Liver (tissue), 9 donors: Measurements from ENCODE around the gene SPEG. TPM values are rescaled to one million over a fixed set of nuclear protein-coding genes. Genes with fewer than 3 reads are reported as not detected.

Source experiments
- DNase-seq: peaks from one replicate; pipeline ENCODE4 v3.0.0-alpha.2; 2017; ENCODE audit warnings: low spot score
- H3K27ac ChIP-seq, 2 donors: one replicate each; pipeline ENCODE4 v1.7.0; 2013; ENCODE audit warnings: inconsistent platforms in 2 of 2, low read length in 2 of 2, control low read depth in 1 of 2, low read depth in 1 of 2, mild to moderate bottlenecking in 1 of 2
- H3K27me3 ChIP-seq, 4 donors: one replicate each; pipeline versions ENCODE4 v1.6.1 to v1.7.0; 2013; ENCODE audit warnings: low read length in 3 of 4, inconsistent platforms in 1 of 4, mild to moderate bottlenecking in 1 of 4, moderate library complexity in 1 of 4; ENCODE audit not compliant: control insufficient read depth in 4 of 4, insufficient read depth in 4 of 4
- H3K36me3 ChIP-seq, 4 donors: one replicate each; pipeline versions ENCODE4 v1.6.1 to v1.7.0; 2013; ENCODE audit warnings: low read length in 3 of 4, mild to moderate bottlenecking in 3 of 4, low read depth in 1 of 4, moderate library complexity in 1 of 4; ENCODE audit not compliant: control insufficient read depth in 4 of 4, insufficient read depth in 3 of 4
- H3K4me1 ChIP-seq, 4 donors: one replicate each; pipeline versions ENCODE4 v1.6.1 to v1.7.0; 2013; ENCODE audit warnings: low read length in 3 of 4, mild to moderate bottlenecking in 3 of 4, moderate library complexity in 1 of 4; ENCODE audit not compliant: control insufficient read depth in 4 of 4, insufficient read depth in 4 of 4
- H3K4me3 ChIP-seq, 3 donors: one replicate each; pipeline versions ENCODE4 v1.6.1 to v1.7.0; 2013; ENCODE audit warnings: low read length in 3 of 3, control low read depth in 1 of 3, low read depth in 1 of 3, mild to moderate bottlenecking in 1 of 3
- H3K9ac ChIP-seq, 2 donors: one replicate each; pipeline ENCODE4 v1.7.0; 2013; ENCODE audit warnings: low read length in 2 of 2, mild to moderate bottlenecking in 2 of 2, moderate library complexity in 2 of 2, control low read depth in 1 of 2, low read depth in 1 of 2
- H3K9me3 ChIP-seq, 4 donors: one replicate each; pipeline versions ENCODE4 v1.6.1 to v1.7.0; 2013; ENCODE audit warnings: low read length in 3 of 4; ENCODE audit not compliant: control insufficient read depth in 4 of 4
- EGR1 ChIP-seq, 2 donors: IDR thresholded peaks; 2 replicates each; pipeline ENCODE4 v1.6.1; 2016 to 2018; ENCODE audit warnings: antibody characterized with exemption in 2 of 2, low read depth in 2 of 2
- FOXA1 ChIP-seq: IDR thresholded peaks from 2 replicates; pipeline ENCODE4 v1.6.1; 2016; ENCODE audit warnings: antibody characterized with exemption
- FOXA2 ChIP-seq: IDR thresholded peaks from 2 replicates; pipeline ENCODE4 v1.6.1; 2016; ENCODE audit warnings: antibody characterized with exemption
- GABPA ChIP-seq, 2 donors: IDR thresholded peaks in 1 of 2; conservative IDR thresholded peaks in 1 of 2; 2 replicates each; pipeline ENCODE4 v1.6.1; 2016; ENCODE audit warnings: antibody characterized with exemption in 2 of 2, mild to moderate bottlenecking in 1 of 2, moderate library complexity in 1 of 2
- HNF4A ChIP-seq, 2 donors: conservative IDR thresholded peaks; 2 replicates each; pipeline ENCODE4 v1.6.1; 2016; ENCODE audit warnings: antibody characterized with exemption in 2 of 2, mild to moderate bottlenecking in 2 of 2
- HNF4G ChIP-seq: IDR thresholded peaks from 2 replicates; pipeline ENCODE4 v1.6.1; 2016; ENCODE audit warnings: antibody characterized with exemption
- JUND ChIP-seq, 2 donors: IDR thresholded peaks; 2 replicates each; pipeline ENCODE4 v1.6.1; 2016; ENCODE audit warnings: antibody characterized with exemption in 2 of 2
- NR2F2 ChIP-seq: IDR thresholded peaks from 2 replicates; pipeline ENCODE4 v1.6.1; 2016; ENCODE audit warnings: antibody characterized with exemption
- RAD21 ChIP-seq, 2 donors: IDR thresholded peaks; 2 replicates each; pipeline ENCODE4 v1.6.1; 2016; ENCODE audit warnings: antibody characterized with exemption in 2 of 2, mild to moderate bottlenecking in 2 of 2
- RXRA ChIP-seq, 2 donors: IDR thresholded peaks; 2 replicates each; pipeline ENCODE4 v1.6.1; 2017 to 2018; ENCODE audit warnings: antibody characterized with exemption in 2 of 2, mild to moderate bottlenecking in 1 of 2
- SP1 ChIP-seq: IDR thresholded peaks from 2 replicates; pipeline ENCODE4 v1.6.1; 2018; ENCODE audit warnings: antibody characterized with exemption, mild to moderate bottlenecking
- TAF1 ChIP-seq: conservative IDR thresholded peaks from 2 replicates; pipeline ENCODE4 v1.6.1; 2016; ENCODE audit warnings: antibody characterized with exemption, mild to moderate bottlenecking
- YY1 ChIP-seq: IDR thresholded peaks from 2 replicates; pipeline ENCODE4 v1.6.1; 2016; ENCODE audit warnings: antibody characterized with exemption, mild to moderate bottlenecking
- WGBS: extraction: QIAGEN DNeasy Blood & Tissue Kit; methylation state at CpG from one replicate; pipeline ENCODE4 v1.1.7; 2013; 5-methylcytosine and 5-hydroxymethylcytosine counted together
- polyA plus RNA-seq, 2 donors: library from polyadenylated mRNA; stranded (reverse) in 1 of 2; unstranded in 1 of 2; fragments of 200-250 nt in 1 of 2; fragments of >200 nt in 1 of 2; fragmentation: Nextera tagmentation in 1 of 2; extraction: Ambion mirVana in 1 of 2; gene quantifications; one replicate each; pipeline versions ENCODE4 v1.2.1 to v1.2.3, GENCODE V29; 2013 to 2015
- total RNA-seq, 2 donors: library from RNA; depleted of rRNA; stranded (reverse); fragments of >200 nt; gene quantifications; one replicate each; pipeline ENCODE4 v1.2.3, GENCODE V29; 2014
- TF ChIP-seq, protein P1 (sequence below): IDR thresholded peaks from 2 replicates; pipeline ENCODE4 v1.6.1; 2016; ENCODE audit warnings: antibody characterized with exemption
- TF ChIP-seq, protein P2 (sequence below): fragments of 150-350 bp; IDR thresholded peaks from 2 replicates; pipeline ENCODE4 v1.5.1; 2017; ENCODE audit warnings: improper control_type of control experiment, low read depth, low read length; ENCODE audit not compliant: missing input control
- TF ChIP-seq, protein P3 (sequence below): IDR thresholded peaks from 2 replicates; pipeline ENCODE4 v1.6.1; 2016; ENCODE audit warnings: antibody characterized with exemption
- TF ChIP-seq, protein P4 (sequence below): IDR thresholded peaks from 2 replicates; pipeline ENCODE4 v1.6.1; 2016; ENCODE audit warnings: antibody characterized with exemption, mild to moderate bottlenecking
- TF ChIP-seq, protein P5 (sequence below): IDR thresholded peaks from 2 replicates; pipeline ENCODE4 v1.6.1; 2016; ENCODE audit warnings: antibody characterized with exemption
- donor health status: healthy.
- donor health status: healthy.
- donor health status: healthy.
- donor health status: healthy.
- donor health status: healthy.

Gene SPEG
- total and polyA plus RNA-seq, 4 donors = 0.51 to 0.96 (median 0.66) TPM

DNA sequence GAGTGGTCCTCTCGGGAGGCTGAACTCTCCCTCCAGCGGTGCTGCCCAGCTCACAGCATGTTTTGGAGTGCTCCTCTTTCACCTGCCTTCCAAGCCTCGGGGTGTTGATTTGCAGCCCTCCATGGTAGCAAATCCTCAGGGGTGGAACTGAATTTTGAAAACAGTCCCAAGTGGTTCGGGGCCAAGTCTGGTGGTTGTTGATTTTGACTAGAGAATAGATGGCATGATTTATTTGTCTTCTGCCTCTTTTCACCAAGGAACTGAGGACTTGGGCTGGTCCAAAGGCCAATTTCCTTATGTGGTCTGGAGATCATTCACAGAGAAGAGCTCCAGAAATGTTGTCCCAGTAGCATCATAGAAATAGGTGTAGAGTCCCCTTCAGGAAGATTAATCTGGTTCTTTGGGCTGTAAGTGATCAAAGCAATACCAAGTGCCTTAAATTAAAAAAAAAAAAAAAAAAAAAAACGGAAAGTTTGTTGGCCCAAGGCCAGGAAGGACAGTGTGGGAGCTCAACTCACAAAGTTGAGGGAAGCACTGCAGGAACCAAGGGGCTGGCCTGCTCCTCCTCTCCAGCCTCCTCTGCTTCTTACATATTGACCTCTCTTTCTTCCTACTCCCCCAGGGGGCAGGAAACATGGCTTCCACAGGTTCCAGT is 18.9 kb upstream of the SPEG start:
- Histone ChIP-seq H3K27me3 (peaks cover 0 to 5% (median 1%) of the 10 kb centered on the region in 4 donors), H3K4me1 (peaks cover 0 to 9% (median 3%) of the 10 kb centered on the region in 4 donors), H3K9me3 (no peaks in the 10 kb centered on the region), H3K27ac (no peak overlapping the region), H3K9ac (no peak overlapping the region), H3K4me3 (no peak overlapping the region), H3K36me3 (no peaks in the 10 kb centered on the region)
- WGBS = 59% methylated on average over 5 of the region's 5 CpGs
- no peak for DNase-seq
- TF ChIP-seq GABPA (IDR thresholded peaks at IDR 0.05 in 1 of 2, conservative IDR thresholded peaks at IDR 0.05 in 1 of 2) = no peak
- TF ChIP-seq, protein P1, sequence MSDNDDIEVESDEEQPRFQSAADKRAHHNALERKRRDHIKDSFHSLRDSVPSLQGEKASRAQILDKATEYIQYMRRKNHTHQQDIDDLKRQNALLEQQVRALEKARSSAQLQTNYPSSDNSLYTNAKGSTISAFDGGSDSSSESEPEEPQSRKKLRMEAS = no peak
- TF ChIP-seq, protein P2, sequence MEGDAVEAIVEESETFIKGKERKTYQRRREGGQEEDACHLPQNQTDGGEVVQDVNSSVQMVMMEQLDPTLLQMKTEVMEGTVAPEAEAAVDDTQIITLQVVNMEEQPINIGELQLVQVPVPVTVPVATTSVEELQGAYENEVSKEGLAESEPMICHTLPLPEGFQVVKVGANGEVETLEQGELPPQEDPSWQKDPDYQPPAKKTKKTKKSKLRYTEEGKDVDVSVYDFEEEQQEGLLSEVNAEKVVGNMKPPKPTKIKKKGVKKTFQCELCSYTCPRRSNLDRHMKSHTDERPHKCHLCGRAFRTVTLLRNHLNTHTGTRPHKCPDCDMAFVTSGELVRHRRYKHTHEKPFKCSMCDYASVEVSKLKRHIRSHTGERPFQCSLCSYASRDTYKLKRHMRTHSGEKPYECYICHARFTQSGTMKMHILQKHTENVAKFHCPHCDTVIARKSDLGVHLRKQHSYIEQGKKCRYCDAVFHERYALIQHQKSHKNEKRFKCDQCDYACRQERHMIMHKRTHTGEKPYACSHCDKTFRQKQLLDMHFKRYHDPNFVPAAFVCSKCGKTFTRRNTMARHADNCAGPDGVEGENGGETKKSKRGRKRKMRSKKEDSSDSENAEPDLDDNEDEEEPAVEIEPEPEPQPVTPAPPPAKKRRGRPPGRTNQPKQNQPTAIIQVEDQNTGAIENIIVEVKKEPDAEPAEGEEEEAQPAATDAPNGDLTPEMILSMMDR = no peak
- TF ChIP-seq JUND (IDR thresholded peaks at IDR 0.05) = no peak

DNA sequence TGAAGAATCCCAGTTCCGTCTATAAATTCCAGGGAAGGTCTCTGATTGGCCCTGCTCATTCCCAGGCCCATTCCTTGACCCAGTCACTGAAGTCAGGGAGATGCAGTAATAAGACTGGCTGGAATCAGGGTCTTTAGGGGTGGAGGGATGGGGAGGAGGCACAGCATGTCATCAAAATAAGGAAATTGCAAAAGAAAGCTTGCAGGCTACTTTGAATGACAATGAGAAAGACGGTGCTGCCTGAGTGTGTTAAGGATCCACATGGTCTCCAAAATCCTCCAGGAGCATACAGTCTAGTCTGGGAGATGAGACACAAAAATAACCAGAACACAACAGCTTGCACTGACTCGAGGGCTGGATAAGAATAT is 18.4 kb upstream of the SPEG start:
- no peak overlapping the region for H3K27ac ChIP-seq
- no peak for TF ChIP-seq TAF1
- TF ChIP-seq YY1 = no peak
- TF ChIP-seq FOXA2 = no peak
- TF ChIP-seq, protein P2 = no peak
- TF ChIP-seq GABPA (IDR thresholded peaks at IDR 0.05 in 1 of 2, conservative IDR thresholded peaks at IDR 0.05 in 1 of 2) = no peak
- no peak for TF ChIP-seq SP1
- TF ChIP-seq, protein P1 = no peak
- TF ChIP-seq RXRA (IDR thresholded peaks at IDR 0.05) = no peak
- TF ChIP-seq, protein P3, sequence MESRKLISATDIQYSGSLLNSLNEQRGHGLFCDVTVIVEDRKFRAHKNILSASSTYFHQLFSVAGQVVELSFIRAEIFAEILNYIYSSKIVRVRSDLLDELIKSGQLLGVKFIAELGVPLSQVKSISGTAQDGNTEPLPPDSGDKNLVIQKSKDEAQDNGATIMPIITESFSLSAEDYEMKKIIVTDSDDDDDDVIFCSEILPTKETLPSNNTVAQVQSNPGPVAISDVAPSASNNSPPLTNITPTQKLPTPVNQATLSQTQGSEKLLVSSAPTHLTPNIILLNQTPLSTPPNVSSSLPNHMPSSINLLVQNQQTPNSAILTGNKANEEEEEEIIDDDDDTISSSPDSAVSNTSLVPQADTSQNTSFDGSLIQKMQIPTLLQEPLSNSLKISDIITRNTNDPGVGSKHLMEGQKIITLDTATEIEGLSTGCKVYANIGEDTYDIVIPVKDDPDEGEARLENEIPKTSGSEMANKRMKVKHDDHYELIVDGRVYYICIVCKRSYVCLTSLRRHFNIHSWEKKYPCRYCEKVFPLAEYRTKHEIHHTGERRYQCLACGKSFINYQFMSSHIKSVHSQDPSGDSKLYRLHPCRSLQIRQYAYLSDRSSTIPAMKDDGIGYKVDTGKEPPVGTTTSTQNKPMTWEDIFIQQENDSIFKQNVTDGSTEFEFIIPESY = no peak
- TF ChIP-seq RAD21 (IDR thresholded peaks at IDR 0.05) = no peak
- TF ChIP-seq FOXA1 = no peak
- TF ChIP-seq, protein P4, sequence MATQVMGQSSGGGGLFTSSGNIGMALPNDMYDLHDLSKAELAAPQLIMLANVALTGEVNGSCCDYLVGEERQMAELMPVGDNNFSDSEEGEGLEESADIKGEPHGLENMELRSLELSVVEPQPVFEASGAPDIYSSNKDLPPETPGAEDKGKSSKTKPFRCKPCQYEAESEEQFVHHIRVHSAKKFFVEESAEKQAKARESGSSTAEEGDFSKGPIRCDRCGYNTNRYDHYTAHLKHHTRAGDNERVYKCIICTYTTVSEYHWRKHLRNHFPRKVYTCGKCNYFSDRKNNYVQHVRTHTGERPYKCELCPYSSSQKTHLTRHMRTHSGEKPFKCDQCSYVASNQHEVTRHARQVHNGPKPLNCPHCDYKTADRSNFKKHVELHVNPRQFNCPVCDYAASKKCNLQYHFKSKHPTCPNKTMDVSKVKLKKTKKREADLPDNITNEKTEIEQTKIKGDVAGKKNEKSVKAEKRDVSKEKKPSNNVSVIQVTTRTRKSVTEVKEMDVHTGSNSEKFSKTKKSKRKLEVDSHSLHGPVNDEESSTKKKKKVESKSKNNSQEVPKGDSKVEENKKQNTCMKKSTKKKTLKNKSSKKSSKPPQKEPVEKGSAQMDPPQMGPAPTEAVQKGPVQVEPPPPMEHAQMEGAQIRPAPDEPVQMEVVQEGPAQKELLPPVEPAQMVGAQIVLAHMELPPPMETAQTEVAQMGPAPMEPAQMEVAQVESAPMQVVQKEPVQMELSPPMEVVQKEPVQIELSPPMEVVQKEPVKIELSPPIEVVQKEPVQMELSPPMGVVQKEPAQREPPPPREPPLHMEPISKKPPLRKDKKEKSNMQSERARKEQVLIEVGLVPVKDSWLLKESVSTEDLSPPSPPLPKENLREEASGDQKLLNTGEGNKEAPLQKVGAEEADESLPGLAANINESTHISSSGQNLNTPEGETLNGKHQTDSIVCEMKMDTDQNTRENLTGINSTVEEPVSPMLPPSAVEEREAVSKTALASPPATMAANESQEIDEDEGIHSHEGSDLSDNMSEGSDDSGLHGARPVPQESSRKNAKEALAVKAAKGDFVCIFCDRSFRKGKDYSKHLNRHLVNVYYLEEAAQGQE = no peak
- TF ChIP-seq, protein P5, sequence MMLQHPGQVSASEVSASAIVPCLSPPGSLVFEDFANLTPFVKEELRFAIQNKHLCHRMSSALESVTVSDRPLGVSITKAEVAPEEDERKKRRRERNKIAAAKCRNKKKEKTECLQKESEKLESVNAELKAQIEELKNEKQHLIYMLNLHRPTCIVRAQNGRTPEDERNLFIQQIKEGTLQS = no peak
- TF ChIP-seq HNF4A (conservative IDR thresholded peaks at IDR 0.05) = no peak
- no peak for TF ChIP-seq HNF4G
- TF ChIP-seq NR2F2 = no peak
- TF ChIP-seq EGR1 (IDR thresholded peaks at IDR 0.05; ENCODE audit: low read depth in 2 of 2) = no peak
- TF ChIP-seq JUND (IDR thresholded peaks at IDR 0.05) = no peak
- 54% methylated on average over 3 of the region's 3 CpGs for WGBS
- H3K9me3 ChIP-seq = no peaks in the 10 kb centered on the region
- peaks cover 0 to 9% (median 3%) of the 10 kb centered on the region in 4 donors for H3K4me1 ChIP-seq
- H3K27me3 ChIP-seq = peaks cover 0 to 6% (median 1%) of the 10 kb centered on the region in 4 donors
- no peak overlapping the region for H3K4me3 ChIP-seq
- no peak for DNase-seq
- no peak overlapping the region for H3K9ac ChIP-seq
- H3K36me3 ChIP-seq = no peaks in the 10 kb centered on the region
